NCI-H69 (cell line): ENCODE measurements around the gene ARHGDIB.

Source experiments
- DNase-seq: peaks from one replicate; lab custom pipeline; 2025; lab: John Stamatoyannopoulos, UW

Gene ARHGDIB

DNA sequence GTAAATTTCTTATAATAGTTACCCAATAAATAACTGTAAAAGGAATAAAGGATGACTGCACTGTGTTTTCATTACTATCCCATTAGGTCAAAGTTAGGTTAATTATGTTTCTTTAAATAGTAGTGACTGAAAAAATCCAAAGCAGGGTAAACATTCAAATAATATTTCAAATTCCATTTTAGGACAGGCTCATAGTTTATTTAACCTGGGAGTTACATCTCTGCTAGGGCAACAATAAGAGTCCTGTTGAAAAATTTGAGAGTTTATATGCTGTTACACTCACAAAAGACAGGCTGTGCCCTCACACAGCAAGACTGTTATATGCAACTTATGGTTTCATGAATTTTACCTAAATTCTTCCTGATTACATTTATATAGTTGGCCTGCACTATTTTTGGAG is 31.1 kb downstream of the ARHGDIB start:
- no peak for DNase-seq

- DNase-seq = no peak
Measured at GRCh38 chr12:14928931-14929330, 32.5 kb downstream of the ARHGDIB start.

GRCh38 chr12:14927267-14927666 is 34.1 kb downstream of the ARHGDIB start:
- DNase-seq = no peak

DNA sequence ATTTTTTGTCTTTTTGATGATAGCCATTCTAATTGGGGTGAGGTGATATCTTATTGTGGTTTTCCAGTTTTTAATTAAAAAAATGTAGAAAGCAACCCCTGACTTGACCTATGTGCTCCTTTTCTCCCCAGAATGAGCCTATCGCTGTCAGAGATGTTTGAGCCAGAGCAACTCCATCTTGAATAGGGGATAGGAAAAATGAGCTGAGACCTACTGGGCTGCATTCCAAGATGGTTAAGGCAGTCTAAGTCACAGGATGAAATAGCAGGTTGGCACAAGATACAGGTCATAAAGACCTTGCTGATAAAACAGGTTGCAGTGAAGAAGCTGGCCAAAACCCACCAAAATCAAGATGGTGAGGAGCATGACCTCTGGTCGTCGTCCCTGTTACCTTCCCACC is 36.9 kb downstream of the ARHGDIB start:
- no peak for DNase-seq

GRCh38 chr12:14923944-14924343 is 37.5 kb downstream of the ARHGDIB start:
- no peak for DNase-seq

DNA sequence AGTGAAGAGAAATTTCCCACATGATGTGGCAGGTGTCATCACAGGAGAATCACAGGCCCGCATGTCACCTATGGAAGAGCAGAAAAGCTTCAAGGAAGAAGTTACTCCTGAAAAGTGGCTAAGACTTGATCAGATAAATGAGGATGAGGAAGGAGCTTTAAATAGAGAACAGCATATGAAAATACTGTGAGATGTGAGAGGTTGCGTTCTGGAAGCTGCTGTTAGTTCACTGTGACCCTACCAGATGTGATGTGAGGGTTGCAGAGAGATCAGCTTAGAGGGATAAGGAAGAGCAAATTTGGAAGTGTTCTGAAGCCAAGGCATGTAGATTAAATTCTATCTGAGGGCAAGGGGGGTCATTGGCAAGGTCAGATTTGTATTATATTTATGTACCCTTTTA is 40.2 kb downstream of the ARHGDIB start:
- DNase-seq = no peak

- DNase-seq = no peak
Measured at GRCh38 chr12:14920475-14921126, 40.8 kb downstream of the ARHGDIB start.

GRCh38 chr12:14919455-14919854 is 41.9 kb downstream of the ARHGDIB start:
- no peak for DNase-seq

- DNase-seq = no peak
Measured at GRCh38 chr12:14915736-14916135, 45.7 kb downstream of the ARHGDIB start.

GRCh38 chr12:14913381-14913781 is 48.0 kb downstream of the ARHGDIB start:
- no peak for DNase-seq

DNA sequence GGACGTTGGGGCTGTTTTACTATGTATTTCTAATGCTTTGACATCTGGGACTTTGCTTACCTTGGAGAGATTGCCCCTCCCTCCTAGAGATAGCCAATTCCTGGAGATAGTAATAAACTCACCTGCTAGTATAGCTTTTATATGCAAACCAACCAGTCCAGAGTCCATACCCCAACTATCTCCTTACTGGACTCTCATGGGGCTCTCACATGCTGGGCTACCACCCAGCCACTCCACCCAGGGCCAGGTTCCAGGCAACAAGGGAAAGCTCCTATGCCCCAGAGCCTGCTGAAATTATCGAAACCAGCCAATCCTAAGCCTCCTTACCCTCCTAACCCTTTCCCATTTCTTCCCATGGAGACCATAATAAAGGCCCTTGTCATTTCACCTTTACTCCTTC is 50.3 kb downstream of the ARHGDIB start:
- no peak for DNase-seq

- no peak for DNase-seq
Measured at GRCh38 chr12:14910090-14910915, 51.1 kb downstream of the ARHGDIB start.

- DNase-seq = no peak
Measured at GRCh38 chr12:14907953-14908352, 53.4 kb downstream of the ARHGDIB start.

- DNase-seq = no peak
Measured at GRCh38 chr12:14906114-14906513, 55.3 kb downstream of the ARHGDIB start.

DNA sequence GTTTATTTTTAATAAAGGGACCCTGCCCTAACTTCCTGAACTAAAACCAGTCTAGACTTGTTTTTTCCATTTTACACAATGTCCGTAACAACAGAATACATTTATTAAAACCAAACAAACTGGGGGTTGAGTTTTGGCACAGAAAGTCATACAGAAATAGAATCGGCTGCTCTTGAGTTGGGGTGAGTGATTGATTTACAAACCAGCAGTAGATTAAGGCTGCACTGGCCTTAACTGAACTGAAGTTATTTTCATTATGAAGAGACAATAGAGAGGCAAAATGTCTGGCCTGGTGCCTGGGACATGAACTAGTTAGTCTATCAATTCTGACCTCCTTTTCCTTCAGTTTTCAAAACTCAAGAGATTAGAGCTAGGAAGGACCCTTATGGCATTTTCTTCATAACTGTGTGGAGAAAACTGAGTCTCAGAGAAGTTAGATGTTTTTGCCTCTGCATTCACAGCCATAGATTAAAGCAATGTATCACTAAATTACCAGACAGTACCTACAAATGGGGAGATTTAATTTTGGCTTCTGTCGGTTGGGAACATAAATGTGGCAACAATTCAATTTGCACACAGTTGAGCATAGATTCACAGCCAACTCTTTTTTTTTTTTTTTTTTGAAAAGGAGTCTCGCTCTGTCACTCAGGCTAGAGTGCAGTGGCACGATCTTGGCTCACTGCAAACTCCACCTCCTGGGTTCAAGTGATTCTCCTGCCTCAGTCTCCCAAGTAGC is 56.0 kb downstream of the ARHGDIB start:
- no peak for DNase-seq

GRCh38 chr12:14904854-14905253 is 56.5 kb downstream of the ARHGDIB start:
- DNase-seq = no peak

GRCh38 chr12:14903386-14904098 is 57.9 kb downstream of the ARHGDIB start:
- no peak for DNase-seq

- DNase-seq = no peak
Measured at GRCh38 chr12:14902465-14902864, 58.9 kb downstream of the ARHGDIB start.

- DNase-seq = no peak
Measured at GRCh38 chr12:14901228-14901562, 60.2 kb downstream of the ARHGDIB start.

- DNase-seq = no peak
Measured at GRCh38 chr12:14900521-14901227, 60.7 kb downstream of the ARHGDIB start.

- peak; percentile 4 for DNase-seq
Measured at GRCh38 chr12:14896521-14897169, 64.8 kb downstream of the ARHGDIB start.
